ENCODE results near the gene HARS2.
A peak's percentile ranks its signal among the peaks of the same experiment; 100 is the strongest.
"Not testable (repeated sequence)": the region's sequence is repeated elsewhere in the genome, so short reads cannot be mapped to it uniquely, and the experiment has no call there.

The HARS2 gene

GRCh38 chr5:140664359-140665119 is 26.7 kb upstream of the HARS2 start, which contains the start of gene WDR55:
Gene WDR55 (plus strand): TSS chr5:140664904. CDS start chr5:140664913, 9 bp downstream.
- H3K27ac ChIP-seq = peak within 1 kb of the TSS; percentile 88
- no peak for TF ChIP-seq CTCF (conservative IDR thresholded peaks at IDR 0.05)
- TF ChIP-seq ZFX (IDR thresholded peaks at IDR 0.05) = no peak

DNA sequence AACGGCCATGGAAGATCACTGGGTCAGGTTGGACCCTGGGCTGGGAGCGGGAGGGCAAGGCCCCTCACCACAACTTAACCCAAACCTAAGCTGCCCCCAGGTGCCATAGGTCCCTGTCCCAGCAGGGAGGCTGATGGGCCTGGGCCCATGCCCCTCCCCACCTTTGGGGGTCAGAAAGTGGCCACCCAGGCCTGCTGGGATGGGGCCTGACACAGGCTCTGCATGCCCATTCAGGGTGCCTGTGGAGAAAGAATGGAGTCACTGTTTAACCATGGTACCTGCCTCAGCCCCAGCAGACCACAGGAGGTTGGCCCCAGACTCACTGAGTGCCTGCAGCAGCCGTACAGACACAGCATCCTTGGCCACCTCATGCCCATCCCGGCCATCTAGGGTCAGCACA is 20.2 kb upstream of the HARS2 start:
- not testable (repeated sequence) for H3K27ac ChIP-seq

GRCh38 chr5:140671472-140672125 is 19.7 kb upstream of the HARS2 start:
- no peak for TF ChIP-seq CTCF (conservative IDR thresholded peaks at IDR 0.05)
- no peak for TF ChIP-seq ZFX (IDR thresholded peaks at IDR 0.05)
- no peak overlapping the region for H3K27ac ChIP-seq

DNA sequence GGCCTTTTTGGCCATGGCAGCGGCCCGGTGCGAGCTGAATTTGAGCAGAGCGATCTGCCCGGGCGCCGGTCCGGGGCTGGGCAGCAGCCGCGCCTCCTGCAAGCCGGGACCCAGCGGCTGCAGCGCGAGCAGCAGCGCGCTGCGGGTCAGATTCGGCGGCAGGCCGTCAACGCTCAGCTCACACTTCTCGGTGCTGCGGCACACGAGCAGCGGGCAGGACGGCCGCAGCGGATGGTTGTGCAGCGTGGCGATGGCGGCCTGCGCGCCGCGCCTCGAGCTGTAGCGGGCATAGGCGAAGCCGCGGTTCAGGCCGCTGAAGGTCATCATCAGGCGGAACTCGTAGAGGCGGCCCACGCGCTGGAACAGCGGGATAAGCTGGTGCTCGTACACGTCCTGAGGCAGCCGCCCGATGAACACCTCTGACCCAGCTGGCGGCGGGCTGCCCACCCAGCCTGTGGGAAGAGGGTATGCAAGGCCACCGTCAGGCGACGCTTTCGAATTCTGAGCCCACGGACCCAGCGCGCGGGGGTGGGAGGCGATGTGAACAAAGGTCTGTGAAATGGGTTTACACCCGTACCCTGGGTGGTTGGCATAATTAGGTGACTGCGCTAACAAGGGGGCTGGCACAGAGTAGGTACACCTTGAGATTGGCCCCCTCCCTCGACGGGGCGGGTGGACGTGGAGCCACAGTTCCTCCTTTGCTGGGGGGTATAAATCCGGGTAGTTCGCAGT is 18.6 kb upstream of the HARS2 start:
- TF ChIP-seq ZFX (IDR thresholded peaks at IDR 0.05) = no peak
- TF ChIP-seq CTCF (conservative IDR thresholded peaks at IDR 0.05) = no peak
- no peak overlapping the region for H3K27ac ChIP-seq

GRCh38 chr5:140673187-140673976 is 17.9 kb upstream of the HARS2 start, which contains the start of gene DND1:
Gene DND1 (minus strand): TSS chr5:140673576. CDS start chr5:140673542, 34 bp downstream.
- no peak within 1 kb of the TSS for H3K27ac ChIP-seq
- TF ChIP-seq CTCF (conservative IDR thresholded peaks at IDR 0.05) = no peak
- TF ChIP-seq ZFX (IDR thresholded peaks at IDR 0.05) = no peak

GRCh38 chr5:140674211-140674610 is 17.0 kb upstream of the HARS2 start:
- TF ChIP-seq ZFX (IDR thresholded peaks at IDR 0.05) = no peak
- no peak for TF ChIP-seq CTCF (conservative IDR thresholded peaks at IDR 0.05)
- H3K27ac ChIP-seq = no peak overlapping the region

- TF ChIP-seq CTCF (conservative IDR thresholded peaks at IDR 0.05) = no peak
- TF ChIP-seq ZFX (IDR thresholded peaks at IDR 0.05) = no peak
- no peak overlapping the region for H3K27ac ChIP-seq
Measured at GRCh38 chr5:140674629-140675028, 16.6 kb upstream of the HARS2 start.

Measured in C4-2B (cell line).